Measurements from ENCODE around the gene GJC1. TPM values are rescaled to one million over a fixed set of nuclear protein-coding genes. Genes with fewer than 3 reads are reported as not detected.

GJC1 gene
- total RNA-seq, 4 donors from 2014 or later = 1.2 to 5.9 (median 1.6) TPM

- no peak for TF ChIP-seq POLR2A (IDR thresholded peaks at IDR 0.05)
- Histone ChIP-seq H3K4me1 (peaks cover 5 to 13% (median 11%) of the 10 kb centered on the region in 3 donors), H3K27me3 (peaks cover 0 to 80% (median 0%) of the 10 kb centered on the region in 4 donors), H3K36me3 (no peaks in the 10 kb centered on the region), H3K27ac (no peak overlapping the region), H3K9me3 (no peaks in the 10 kb centered on the region), H3K4me3 (no peak overlapping the region)
- intact Hi-C loops (cut with DNase I) = no loop called here
- DNase-seq = no peak
- 65 to 72% methylated on average over 4 to 7 of the region's 11 CpGs for WGBS, 2 donors
These were observed 59.7 kb downstream of the GJC1 start for GRCh38 chr17:44770166-44770925.

GRCh38 chr17:44769647-44770084 lies 60.4 kb downstream of the GJC1 start:
- H3K4me1 ChIP-seq = peaks cover 0 to 6% (median 4%) of the 10 kb centered on the region in 3 donors
- peaks cover 0 to 86% (median 0%) of the 10 kb centered on the region in 4 donors for H3K27me3 ChIP-seq
- H3K9me3 ChIP-seq = no peaks in the 10 kb centered on the region
- H3K36me3 ChIP-seq = no peaks in the 10 kb centered on the region
- no CpG with 5 or more reads among the region's 15 CpGs for WGBS, 2 donors
- intact Hi-C loops (cut with DNase I) = no loop called here
- no peak overlapping the region for H3K4me3 ChIP-seq
- TF ChIP-seq, protein P1, sequence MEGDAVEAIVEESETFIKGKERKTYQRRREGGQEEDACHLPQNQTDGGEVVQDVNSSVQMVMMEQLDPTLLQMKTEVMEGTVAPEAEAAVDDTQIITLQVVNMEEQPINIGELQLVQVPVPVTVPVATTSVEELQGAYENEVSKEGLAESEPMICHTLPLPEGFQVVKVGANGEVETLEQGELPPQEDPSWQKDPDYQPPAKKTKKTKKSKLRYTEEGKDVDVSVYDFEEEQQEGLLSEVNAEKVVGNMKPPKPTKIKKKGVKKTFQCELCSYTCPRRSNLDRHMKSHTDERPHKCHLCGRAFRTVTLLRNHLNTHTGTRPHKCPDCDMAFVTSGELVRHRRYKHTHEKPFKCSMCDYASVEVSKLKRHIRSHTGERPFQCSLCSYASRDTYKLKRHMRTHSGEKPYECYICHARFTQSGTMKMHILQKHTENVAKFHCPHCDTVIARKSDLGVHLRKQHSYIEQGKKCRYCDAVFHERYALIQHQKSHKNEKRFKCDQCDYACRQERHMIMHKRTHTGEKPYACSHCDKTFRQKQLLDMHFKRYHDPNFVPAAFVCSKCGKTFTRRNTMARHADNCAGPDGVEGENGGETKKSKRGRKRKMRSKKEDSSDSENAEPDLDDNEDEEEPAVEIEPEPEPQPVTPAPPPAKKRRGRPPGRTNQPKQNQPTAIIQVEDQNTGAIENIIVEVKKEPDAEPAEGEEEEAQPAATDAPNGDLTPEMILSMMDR (IDR thresholded peaks at IDR 0.05) = no peak
- no peak for TF ChIP-seq POLR2A (IDR thresholded peaks at IDR 0.05)
- no peak for DNase-seq
- no peak overlapping the region for H3K27ac ChIP-seq

DNA sequence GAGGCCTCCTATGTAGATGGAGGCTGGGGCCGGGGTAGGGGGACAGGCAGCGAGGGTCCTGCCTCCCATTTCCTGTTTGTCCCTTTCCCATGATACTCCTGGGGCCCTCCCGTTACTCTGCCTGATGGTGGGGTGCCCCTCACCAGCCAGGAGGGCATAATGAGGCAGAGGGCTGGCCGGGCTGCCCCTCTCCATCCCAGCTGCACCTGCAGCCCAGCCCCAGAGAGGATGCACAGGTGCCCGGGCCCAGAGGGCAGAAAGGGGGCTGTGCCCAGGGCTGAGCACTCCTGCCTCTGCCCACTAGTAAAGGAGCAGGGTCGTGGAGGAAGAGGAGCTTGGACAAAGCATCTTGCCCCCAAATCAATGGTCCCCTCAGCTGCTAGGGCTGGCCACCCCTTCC lies 60.9 kb downstream of the GJC1 start:
- Histone ChIP-seq H3K4me1 (peaks cover 0 to 1% (median under 1%) of the 10 kb centered on the region in 3 donors), H3K27ac (no peak overlapping the region), H3K36me3 (no peaks in the 10 kb centered on the region), H3K27me3 (peaks cover 0 to 87% (median 0%) of the 10 kb centered on the region in 4 donors), H3K9me3 (no peaks in the 10 kb centered on the region), H3K4me3 (no peak overlapping the region)
- DNase-seq = no peak
- TF ChIP-seq, protein P1 (IDR thresholded peaks at IDR 0.05) = no peak
- TF ChIP-seq POLR2A (IDR thresholded peaks at IDR 0.05) = no peak
- 0 to 33% methylated on average over 1 to 2 of the region's 6 CpGs for WGBS, 2 donors
- intact Hi-C loops (cut with DNase I) = no loop called here

DNA sequence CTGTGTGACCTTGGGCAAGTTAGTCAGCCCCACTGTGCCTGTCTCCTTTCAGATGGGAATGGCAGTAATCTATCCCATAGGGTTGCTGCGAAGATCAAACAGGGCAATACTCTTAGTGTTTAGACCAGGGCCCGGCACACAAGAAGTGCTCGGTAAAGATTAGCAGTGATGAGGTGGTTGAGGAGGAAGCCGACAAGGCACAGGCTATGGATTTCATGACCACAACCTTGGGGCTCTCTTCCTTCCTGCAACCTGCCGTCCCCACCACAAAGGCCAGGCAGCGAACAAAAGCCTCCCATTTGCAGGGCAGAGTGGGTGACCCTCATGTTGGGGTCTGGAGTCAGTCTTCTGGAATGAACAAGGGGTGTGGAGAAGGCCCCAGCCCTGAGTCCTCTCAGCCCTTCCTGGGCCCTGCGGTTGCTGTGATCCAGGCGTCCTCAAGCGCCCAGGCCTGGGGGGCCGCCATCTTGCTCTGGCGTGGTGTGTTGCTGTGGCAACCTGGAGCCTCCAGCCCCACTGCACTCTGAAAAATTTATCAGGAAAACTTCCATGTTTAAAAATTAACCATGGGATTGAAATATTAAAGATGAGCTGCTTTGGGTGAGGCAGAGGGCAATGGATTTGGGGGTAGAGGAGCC lies 61.5 kb downstream of the GJC1 start:
- peaks cover 0 to 85% (median 0%) of the 10 kb centered on the region in 4 donors for H3K27me3 ChIP-seq
- TF ChIP-seq, protein P1 (IDR thresholded peaks at IDR 0.05) = no peak
- TF ChIP-seq POLR2A (IDR thresholded peaks at IDR 0.05) = no peak

GRCh38 chr17:44767493-44767892 lies 62.6 kb downstream of the GJC1 start:
- no peak for DNase-seq
- H3K27me3 ChIP-seq = peaks cover 0 to 74% (median 0%) of the 10 kb centered on the region in 4 donors
- H3K4me3 ChIP-seq = no peak overlapping the region
- no peaks in the 10 kb centered on the region for H3K9me3 ChIP-seq
- no peaks in the 10 kb centered on the region for H3K36me3 ChIP-seq
- 79 to 86% methylated on average over 1 to 2 of the region's 4 CpGs for WGBS, 2 donors
- no peak for TF ChIP-seq POLR2A (IDR thresholded peaks at IDR 0.05)
- TF ChIP-seq, protein P1 (IDR thresholded peaks at IDR 0.05) = no peak
- intact Hi-C loops (cut with DNase I) = no loop called here
- H3K4me1 ChIP-seq = no peaks in the 10 kb centered on the region
- no peak overlapping the region for H3K27ac ChIP-seq

More for the DNA sequence above, 61.5 kb downstream of the GJC1 start:
- intact Hi-C loops (cut with DNase I) = no loop called here
- H3K9me3 ChIP-seq = no peaks in the 10 kb centered on the region
- no peak overlapping the region for H3K27ac ChIP-seq
- no peak for DNase-seq
- no peaks in the 10 kb centered on the region for H3K36me3 ChIP-seq
- WGBS, 2 donors = 62 to 73% methylated on average over 3 to 6 of the region's 11 CpGs
- H3K4me1 ChIP-seq = no peaks in the 10 kb centered on the region
- no peak overlapping the region for H3K4me3 ChIP-seq

All from esophagus squamous epithelium (tissue), 5 donors.